MM.1S (cell line): ENCODE measurements around the gene AZIN2.

Experiments used
- CTCF ChIP-seq: fragments of 300-600 bp; sonication (generic); IDR thresholded peaks from 2 replicates; pipeline ENCODE4 v1.5.1; 2016; ENCODE audit warnings: antibody characterized with exemption, low read length, mixed read lengths
- EZH2 ChIP-seq: fragments of 300-600 bp; sonication (generic); optimal IDR thresholded peaks from 2 replicates; pipeline ENCODE3; 2017; ENCODE audit warnings: low read depth, mild to moderate bottlenecking, antibody characterized with exemption, low read length, mixed read lengths
- EZH2phosphoT487 ChIP-seq: fragments of 300-600 bp; sonication (generic); IDR thresholded peaks from 2 replicates; pipeline ENCODE4 v1.6.1; 2018; ENCODE audit warnings: antibody characterized with exemption, low read length

- no peak for TF ChIP-seq CTCF
- TF ChIP-seq EZH2phosphoT487 = no peak
- no peak for TF ChIP-seq EZH2
Measured at GRCh38 chr1:33078030-33078591, 2.8 kb upstream of the AZIN2 start.
